Osteoblast (primary cell): ENCODE data around the gene AFG3L2. TPM values are rescaled to one million over a fixed set of nuclear protein-coding genes. Genes with fewer than 3 reads are reported as not detected.

ENCODE experiments used
- DNase-seq: peaks from one replicate; pipeline ENCODE4 v3.0.0; 2011; ENCODE audit warnings: low spot score, mixed read lengths; ENCODE audit not compliant: insufficient read length; ENCODE audit errors: missing footprints
- H2AFZ ChIP-seq: 2 replicates; pipeline ENCODE4 v1.6.0; 2011; ENCODE audit warnings: mild to moderate bottlenecking, low read length
- H3K27ac ChIP-seq: 2 replicates; pipeline ENCODE4 v1.5.1; 2011; ENCODE audit warnings: mild to moderate bottlenecking, low read depth, low read length, moderate library complexity
- H3K27me3 ChIP-seq: 2 replicates; pipeline ENCODE4 v1.6.0; 2012; ENCODE audit warnings: mild to moderate bottlenecking, control low read depth, inconsistent platforms, low read length, moderate library complexity; ENCODE audit not compliant: insufficient read depth
- H3K36me3 ChIP-seq: 2 replicates; pipeline ENCODE4 v1.5.1; 2011; ENCODE audit warnings: mild to moderate bottlenecking, low read length, control low read depth, moderate library complexity; ENCODE audit not compliant: insufficient read depth
- H3K4me1 ChIP-seq: 2 replicates; pipeline ENCODE4 v1.5.1; 2011; ENCODE audit warnings: mild to moderate bottlenecking, low read length, control low read depth, moderate library complexity; ENCODE audit not compliant: insufficient read depth
- H3K4me2 ChIP-seq: 2 replicates; pipeline ENCODE4 v1.6.0; 2011; ENCODE audit warnings: mild to moderate bottlenecking, low read length; ENCODE audit not compliant: insufficient read depth
- H3K4me3 ChIP-seq: fragments of 200-600 bp; sonication (generic); 3 replicates; pipeline ENCODE4 v1.5.1; 2012; ENCODE audit warnings: mild to moderate bottlenecking, low read length, inconsistent platforms; ENCODE audit not compliant: insufficient read depth
- H3K79me2 ChIP-seq: 2 replicates; pipeline ENCODE4 v1.6.0; 2012; ENCODE audit warnings: mild to moderate bottlenecking, low read length, control low read depth, inconsistent platforms; ENCODE audit not compliant: insufficient read depth
- H3K9me3 ChIP-seq: 2 replicates; pipeline ENCODE4 v1.5.1; 2011; ENCODE audit warnings: low read depth, low read length, control low read depth
- H4K20me1 ChIP-seq: 2 replicates; pipeline ENCODE4 v1.6.0; 2012; ENCODE audit warnings: mild to moderate bottlenecking, low read length, control low read depth; ENCODE audit not compliant: insufficient read depth
- total RNA-seq: library from RNA; depleted of rRNA; stranded (reverse); fragments of >200 nt; gene quantifications from 2 replicates; pipeline ENCODE4 v1.2.3, GENCODE V29; 2012
- TF ChIP-seq, protein P1 (sequence below): IDR thresholded peaks from 2 replicates; pipeline ENCODE4 v1.5.1; 2011; ENCODE audit warnings: mild to moderate bottlenecking, low read depth, low read length, moderate library complexity; ENCODE audit errors: extremely low read depth

The AFG3L2 gene
- total RNA-seq, 1 donor: 65.5 TPM

- Histone ChIP-seq H3K4me1 (peaks cover 35% of the 10 kb centered on the region), H2AFZ (no peak overlapping the region), H4K20me1 (peaks cover 53% of the 10 kb centered on the region), H3K4me2 (peak overlapping the region; percentile 17), H3K27ac (peak overlapping the region; percentile 80), H3K9me3 (peaks cover 2% of the 10 kb centered on the region), H3K27me3 (no peaks in the 10 kb centered on the region), H3K36me3 (peaks cover 93% of the 10 kb centered on the region), H3K79me2 (peaks cover 93% of the 10 kb centered on the region), H3K4me3 (no peak overlapping the region)
- TF ChIP-seq, protein P1, sequence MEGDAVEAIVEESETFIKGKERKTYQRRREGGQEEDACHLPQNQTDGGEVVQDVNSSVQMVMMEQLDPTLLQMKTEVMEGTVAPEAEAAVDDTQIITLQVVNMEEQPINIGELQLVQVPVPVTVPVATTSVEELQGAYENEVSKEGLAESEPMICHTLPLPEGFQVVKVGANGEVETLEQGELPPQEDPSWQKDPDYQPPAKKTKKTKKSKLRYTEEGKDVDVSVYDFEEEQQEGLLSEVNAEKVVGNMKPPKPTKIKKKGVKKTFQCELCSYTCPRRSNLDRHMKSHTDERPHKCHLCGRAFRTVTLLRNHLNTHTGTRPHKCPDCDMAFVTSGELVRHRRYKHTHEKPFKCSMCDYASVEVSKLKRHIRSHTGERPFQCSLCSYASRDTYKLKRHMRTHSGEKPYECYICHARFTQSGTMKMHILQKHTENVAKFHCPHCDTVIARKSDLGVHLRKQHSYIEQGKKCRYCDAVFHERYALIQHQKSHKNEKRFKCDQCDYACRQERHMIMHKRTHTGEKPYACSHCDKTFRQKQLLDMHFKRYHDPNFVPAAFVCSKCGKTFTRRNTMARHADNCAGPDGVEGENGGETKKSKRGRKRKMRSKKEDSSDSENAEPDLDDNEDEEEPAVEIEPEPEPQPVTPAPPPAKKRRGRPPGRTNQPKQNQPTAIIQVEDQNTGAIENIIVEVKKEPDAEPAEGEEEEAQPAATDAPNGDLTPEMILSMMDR: no peak
- no peak for DNase-seq
These were observed 61.5 kb downstream of the AFG3L2 start for GRCh38 chr18:12315490-12315889.

GRCh38 chr18:12314591-12315305, 62.3 kb downstream of the AFG3L2 start:
- Histone ChIP-seq H3K36me3 (peaks cover 92% of the 10 kb centered on the region), H3K4me2 (peak overlapping the region; percentile 28), H3K4me1 (peaks cover 37% of the 10 kb centered on the region)

GRCh38 chr18:12313530-12314245, 63.3 kb downstream of the AFG3L2 start:
- TF ChIP-seq, protein P1: no peak
- H3K9me3 ChIP-seq: peaks cover 2% of the 10 kb centered on the region
- H2AFZ ChIP-seq: no peak overlapping the region
- H3K4me3 ChIP-seq: no peak overlapping the region
- peaks cover 43% of the 10 kb centered on the region for H3K4me1 ChIP-seq
- DNase-seq: no peak
- peaks cover 95% of the 10 kb centered on the region for H3K79me2 ChIP-seq
- peaks cover 89% of the 10 kb centered on the region for H3K36me3 ChIP-seq
- H4K20me1 ChIP-seq: peaks cover 60% of the 10 kb centered on the region
- no peak overlapping the region for H3K4me2 ChIP-seq
- peak overlapping the region; percentile 32 for H3K27ac ChIP-seq
- no peaks in the 10 kb centered on the region for H3K27me3 ChIP-seq

More at GRCh38 chr18:12314591-12315305, 62.3 kb downstream of the AFG3L2 start:
- TF ChIP-seq, protein P1: no peak
- DNase-seq: no peak
- no peak overlapping the region for H3K4me3 ChIP-seq
- H3K79me2 ChIP-seq: peaks cover 93% of the 10 kb centered on the region
- H3K27ac ChIP-seq: peak overlapping the region; percentile 80
- H2AFZ ChIP-seq: no peak overlapping the region
- H3K27me3 ChIP-seq: no peaks in the 10 kb centered on the region
- H4K20me1 ChIP-seq: peaks cover 54% of the 10 kb centered on the region
- peaks cover 2% of the 10 kb centered on the region for H3K9me3 ChIP-seq

DNA sequence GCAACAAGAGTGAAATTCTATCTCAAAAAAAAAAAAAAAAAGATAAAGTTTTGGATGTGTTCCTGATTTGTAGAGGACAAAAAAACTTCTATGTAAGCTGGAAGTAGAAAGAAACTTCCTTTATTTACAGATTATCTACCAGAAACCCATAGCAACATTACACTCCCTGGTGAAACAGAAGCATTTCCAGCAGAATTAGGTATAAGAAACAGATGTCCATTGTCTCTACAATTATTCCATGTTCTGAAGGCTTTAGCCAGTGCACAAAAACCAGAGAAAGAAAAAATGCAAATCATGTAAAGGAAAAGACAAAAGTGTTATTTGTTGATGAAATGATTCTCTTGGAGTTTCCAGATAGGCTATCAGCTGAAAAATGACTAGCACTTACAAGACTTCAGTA, 64.1 kb downstream of the AFG3L2 start:
- Histone ChIP-seq H3K27me3 (no peaks in the 10 kb centered on the region), H3K36me3 (peaks cover 82% of the 10 kb centered on the region), H3K4me2 (no peak overlapping the region), H3K4me1 (peaks cover 42% of the 10 kb centered on the region), H3K79me2 (peaks cover 94% of the 10 kb centered on the region), H3K27ac (peak overlapping the region; percentile 32), H4K20me1 (peaks cover 58% of the 10 kb centered on the region), H2AFZ (no peak overlapping the region), H3K4me3 (no peak overlapping the region), H3K9me3 (peaks cover 2% of the 10 kb centered on the region)
- no peak for DNase-seq
- TF ChIP-seq, protein P1: no peak
